Trophoblast cell (in vitro differentiated cells and primary cell): ENCODE data around the gene UPF3A.
A peak's percentile ranks its signal among the peaks of the same experiment; 100 is the strongest.

Experiments
- DNase-seq, 2 donors: peaks; one replicate each; pipeline ENCODE4 v3.0.0-alpha.2; 2016
- H2AFZ ChIP-seq: 2 replicates; pipeline ENCODE4 v1.6.1; 2013; ENCODE audit warnings: low read length, moderate library complexity, mild to moderate bottlenecking; ENCODE audit not compliant: insufficient read depth, poor library complexity
- H2AK5ac ChIP-seq: 2 replicates; pipeline ENCODE4 v1.6.1; 2013; ENCODE audit warnings: mild to moderate bottlenecking, low read length
- H2BK120ac ChIP-seq: 2 replicates; pipeline ENCODE4 v1.6.1; 2013; ENCODE audit warnings: low read length, mild to moderate bottlenecking, moderate library complexity; ENCODE audit not compliant: insufficient read depth, poor library complexity
- H2BK12ac ChIP-seq: 2 replicates; pipeline ENCODE4 v1.6.1; 2013; ENCODE audit warnings: mild to moderate bottlenecking, low read length, moderate library complexity
- H2BK5ac ChIP-seq: 2 replicates; pipeline ENCODE4 v1.6.1; 2013; ENCODE audit warnings: low read length, low read depth, moderate library complexity, mild to moderate bottlenecking; ENCODE audit not compliant: poor library complexity
- H3K14ac ChIP-seq: 2 replicates; pipeline ENCODE4 v1.6.1; 2013; ENCODE audit warnings: mild to moderate bottlenecking, low read length
- H3K18ac ChIP-seq: 2 replicates; pipeline ENCODE4 v1.6.1; 2013; ENCODE audit warnings: mild to moderate bottlenecking, low read length
- H3K23ac ChIP-seq: 2 replicates; pipeline ENCODE4 v1.6.1; 2013; ENCODE audit warnings: low read length
- H3K27ac ChIP-seq: 2 replicates; pipeline ENCODE4 v1.5.1; 2013; ENCODE audit warnings: low read depth, mild to moderate bottlenecking, inconsistent platforms, low read length, moderate library complexity
- H3K27me3 ChIP-seq: 2 replicates; pipeline ENCODE4 v1.6.1; 2013; ENCODE audit warnings: inconsistent platforms, mild to moderate bottlenecking, low read length, moderate library complexity; ENCODE audit not compliant: insufficient read depth
- H3K36me3 ChIP-seq, 2 experiments: 1 replicate in 1 of 2; 2 replicates in 1 of 2; pipeline ENCODE4 v1.6.1; 2013; ENCODE audit warnings: low read length in 2 of 2, mild to moderate bottlenecking in 2 of 2, moderate library complexity in 1 of 2; ENCODE audit not compliant: insufficient read depth in 2 of 2, control insufficient read depth in 1 of 2
- H3K4ac ChIP-seq: 2 replicates; pipeline ENCODE4 v1.6.1; 2013; ENCODE audit warnings: low read depth, mild to moderate bottlenecking, low read length, moderate library complexity
- H3K4me1 ChIP-seq, 2 experiments: 1 replicate in 1 of 2; 2 replicates in 1 of 2; pipeline ENCODE4 v1.6.1; 2013; ENCODE audit warnings: low read length in 2 of 2, mild to moderate bottlenecking in 2 of 2, moderate library complexity in 1 of 2; ENCODE audit not compliant: insufficient read depth in 2 of 2, control insufficient read depth in 1 of 2
- H3K4me2 ChIP-seq: 2 replicates; pipeline ENCODE4 v1.6.1; 2013; ENCODE audit warnings: inconsistent platforms, mild to moderate bottlenecking, low read length, moderate library complexity
- H3K4me3 ChIP-seq: 2 replicates; pipeline ENCODE4 v1.5.1; 2013; ENCODE audit warnings: mild to moderate bottlenecking, low read depth, low read length, inconsistent platforms
- H3K79me1 ChIP-seq: one replicate; pipeline ENCODE4 v1.6.1; 2013; ENCODE audit warnings: low read length
- H3K79me2 ChIP-seq: 2 replicates; pipeline ENCODE4 v1.6.1; 2013; ENCODE audit warnings: low read length, mild to moderate bottlenecking; ENCODE audit not compliant: control insufficient read depth, insufficient read depth, poor library complexity
- H3K9ac ChIP-seq: 2 replicates; pipeline ENCODE4 v1.6.1; 2013; ENCODE audit warnings: mild to moderate bottlenecking, low read length
- H3K9me3 ChIP-seq: 2 replicates; pipeline ENCODE4 v1.6.1; 2013; ENCODE audit warnings: low read depth, mild to moderate bottlenecking, control low read depth, inconsistent platforms, low read length; ENCODE audit not compliant: insufficient read depth
- H4K12ac ChIP-seq: 2 replicates; pipeline ENCODE4 v1.6.1; 2013; ENCODE audit warnings: low read depth, mild to moderate bottlenecking, low read length, moderate library complexity
- H4K8ac ChIP-seq: 2 replicates; pipeline ENCODE4 v1.6.1; 2013; ENCODE audit warnings: low read depth, mild to moderate bottlenecking, low read length, moderate library complexity
- H4K91ac ChIP-seq: one replicate; pipeline ENCODE4 v1.6.1; 2013; ENCODE audit warnings: low read depth, mild to moderate bottlenecking, low read length, moderate library complexity
- WGBS: extraction: QIAGEN DNeasy Blood & Tissue Kit; methylation state at CpG from one replicate; pipeline ENCODE4 v1.1.7; 2013; ENCODE audit warnings: missing lambda C conversion rate; ENCODE audit not compliant: insufficient read length, insufficient coverage; ENCODE audit errors: extremely low coverage; 5-methylcytosine and 5-hydroxymethylcytosine counted together

The UPF3A gene

GRCh38 chr13:114284680-114285079 lies 3.3 kb downstream of the UPF3A start:
- H3K9me3 ChIP-seq = no peaks in the 10 kb centered on the region
- no peak overlapping the region for H4K8ac ChIP-seq
- no peak overlapping the region for H3K4me3 ChIP-seq
- peak overlapping the region; percentile 54 for H3K4ac ChIP-seq
- no peak overlapping the region for H2BK120ac ChIP-seq
- peaks cover 24 to 41% of the 10 kb centered on the region in 2 experiments for H3K36me3 ChIP-seq
- peaks cover 3 to 7% of the 10 kb centered on the region in 2 experiments for H3K4me1 ChIP-seq
- no peak overlapping the region for H3K23ac ChIP-seq
- H3K79me2 ChIP-seq = peaks cover 10% of the 10 kb centered on the region
- H2BK5ac ChIP-seq = no peak overlapping the region
- no peak overlapping the region for H3K4me2 ChIP-seq
- H2AK5ac ChIP-seq = no peak overlapping the region
- no CpG with 5 or more reads among the region's 8 CpGs for WGBS
- H3K27ac ChIP-seq = no peak overlapping the region
- H3K14ac ChIP-seq = no peak overlapping the region
- no peak overlapping the region for H3K18ac ChIP-seq
- H4K12ac ChIP-seq = no peak overlapping the region
- no peak overlapping the region for H4K91ac ChIP-seq
- H2BK12ac ChIP-seq = no peak overlapping the region
- H2AFZ ChIP-seq = no peak overlapping the region
- no peaks in the 10 kb centered on the region for H3K27me3 ChIP-seq
- H3K79me1 ChIP-seq = peaks cover 14% of the 10 kb centered on the region
- DNase-seq = no peak
- H3K9ac ChIP-seq = no peak overlapping the region

DNA sequence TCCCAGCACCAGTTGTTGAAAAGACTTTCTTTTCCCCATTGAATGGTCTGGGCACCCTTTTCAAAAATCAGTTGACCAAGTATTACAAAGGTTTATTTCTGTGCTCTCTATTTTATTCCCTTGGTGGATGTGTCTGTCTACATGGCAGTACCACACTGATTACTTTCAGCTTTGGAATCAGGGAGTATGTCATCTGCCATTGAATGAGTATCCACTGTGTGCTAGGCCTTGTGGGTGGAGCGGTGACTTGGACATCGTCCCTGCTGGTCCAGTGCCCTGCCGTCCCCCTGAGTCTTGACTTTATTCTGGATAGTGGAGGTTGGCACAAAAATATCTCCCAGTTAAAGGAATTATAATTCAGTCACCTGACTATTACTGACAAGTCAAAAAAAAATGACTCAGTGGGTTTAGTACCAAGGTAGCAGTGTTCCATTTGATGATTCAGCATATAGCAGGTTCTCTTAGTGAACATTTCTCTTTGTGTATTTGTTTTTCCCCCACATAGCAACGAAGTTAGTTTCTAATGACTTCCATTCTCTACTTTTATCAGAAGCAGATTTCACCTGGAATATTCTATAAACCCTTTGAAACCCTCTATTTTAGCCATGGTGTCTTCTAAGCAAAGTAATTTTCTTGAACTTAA lies 3.9 kb downstream of the UPF3A start:
- Histone ChIP-seq H2AK5ac (no peak overlapping the region), H3K14ac (no peak overlapping the region), H3K36me3 (peaks cover 29 to 43% of the 10 kb centered on the region in 2 experiments), H3K79me2 (peaks cover 10% of the 10 kb centered on the region), H3K4me1 (peaks cover 3 to 7% of the 10 kb centered on the region in 2 experiments), H2BK12ac (no peak overlapping the region), H3K4me3 (no peak overlapping the region), H4K8ac (no peak overlapping the region), H2BK120ac (no peak overlapping the region), H3K79me1 (peaks cover 14% of the 10 kb centered on the region), H4K12ac (no peak overlapping the region), H2BK5ac (no peak overlapping the region), H3K4me2 (no peak overlapping the region), H3K27me3 (no peaks in the 10 kb centered on the region), H3K23ac (no peak overlapping the region), H3K18ac (no peak overlapping the region), H4K91ac (no peak overlapping the region), H2AFZ (no peak overlapping the region), H3K9me3 (no peaks in the 10 kb centered on the region), H3K4ac (no peak overlapping the region), H3K9ac (no peak overlapping the region), H3K27ac (no peak overlapping the region)
- no peak for DNase-seq
- no CpG with 5 or more reads among the region's 4 CpGs for WGBS

DNA sequence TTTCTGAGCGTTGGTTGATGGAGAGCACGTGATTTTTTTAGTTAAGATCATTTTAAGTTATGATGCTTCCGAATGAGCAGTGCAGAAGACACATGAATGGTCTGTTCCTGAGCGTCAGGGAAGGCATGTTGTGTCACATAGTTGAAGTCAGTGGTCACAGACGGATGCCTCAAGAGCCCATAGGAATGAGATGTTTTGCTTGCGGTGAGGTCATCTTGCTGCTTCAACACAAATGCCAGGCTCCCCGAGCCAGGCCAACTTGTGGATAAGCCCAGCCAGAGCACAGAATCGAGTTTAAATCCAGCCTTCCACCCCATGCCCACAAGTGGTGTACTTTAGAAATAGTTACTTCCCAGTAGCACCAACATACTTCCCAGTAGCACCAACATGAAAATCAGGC lies 5.4 kb downstream of the UPF3A start:
- no peak overlapping the region for H2AFZ ChIP-seq
- H3K79me2 ChIP-seq = peaks cover 5% of the 10 kb centered on the region
- no peak overlapping the region for H3K27ac ChIP-seq
- H2BK12ac ChIP-seq = no peak overlapping the region
- H3K79me1 ChIP-seq = peaks cover 7% of the 10 kb centered on the region
- no peak overlapping the region for H4K91ac ChIP-seq
- no peak overlapping the region for H3K9ac ChIP-seq
- H3K23ac ChIP-seq = no peak overlapping the region
- H3K18ac ChIP-seq = no peak overlapping the region
- H4K12ac ChIP-seq = no peak overlapping the region
- H3K9me3 ChIP-seq = no peaks in the 10 kb centered on the region
- no peak overlapping the region for H3K4ac ChIP-seq
- H3K4me2 ChIP-seq = no peak overlapping the region
- peaks cover 0 to 2% of the 10 kb centered on the region in 2 experiments for H3K4me1 ChIP-seq
- no peak overlapping the region for H3K4me3 ChIP-seq
- H4K8ac ChIP-seq = no peak overlapping the region
- peaks cover 32 to 46% of the 10 kb centered on the region in 2 experiments for H3K36me3 ChIP-seq
- H2AK5ac ChIP-seq = no peak overlapping the region
- H2BK5ac ChIP-seq = no peak overlapping the region
- no CpG with 5 or more reads among the region's 8 CpGs for WGBS
- H3K27me3 ChIP-seq = no peaks in the 10 kb centered on the region
- H2BK120ac ChIP-seq = no peak overlapping the region
- H3K14ac ChIP-seq = no peak overlapping the region
- peak; percentile 67 to 77 for DNase-seq

GRCh38 chr13:114288157-114288591 lies 6.8 kb downstream of the UPF3A start:
- Histone ChIP-seq H4K12ac (no peak overlapping the region), H3K4me1 (no peaks in the 10 kb centered on the region), H4K91ac (no peak overlapping the region), H3K36me3 (peaks cover 41 to 56% of the 10 kb centered on the region in 2 experiments), H2AK5ac (no peak overlapping the region), H2BK5ac (no peak overlapping the region), H3K79me2 (no peaks in the 10 kb centered on the region), H3K9ac (no peak overlapping the region), H3K4me2 (no peak overlapping the region), H3K18ac (no peak overlapping the region), H2AFZ (no peak overlapping the region), H3K79me1 (no peaks in the 10 kb centered on the region), H2BK120ac (no peak overlapping the region), H3K4ac (no peak overlapping the region), H3K23ac (no peak overlapping the region), H3K4me3 (no peak overlapping the region), H2BK12ac (no peak overlapping the region), H3K27me3 (no peaks in the 10 kb centered on the region), H3K14ac (no peak overlapping the region), H3K9me3 (no peaks in the 10 kb centered on the region), H3K27ac (no peak overlapping the region), H4K8ac (no peak overlapping the region)
- WGBS = no CpG with 5 or more reads among the region's 8 CpGs
- DNase-seq = no peak
